HCT116 (cell line): ENCODE measurements around the gene CDK18.

Experiments
- CTCF ChIP-seq, 3 experiments: fragments of 200-600 bp in 1 of 3; sonication (generic) in 1 of 3; IDR thresholded peaks in 2 of 3; conservative IDR thresholded peaks in 1 of 3; 2 replicates each; pipeline ENCODE4 v1.5.1; 2012 to 2017; ENCODE audit warnings: low read depth in 2 of 3, low read length in 2 of 3, antibody characterized with exemption in 1 of 3, borderline replicate concordance in 1 of 3, control low read depth in 1 of 3, mild to moderate bottlenecking in 1 of 3, mixed read lengths in 1 of 3, mixed run types in 1 of 3, moderate library complexity in 1 of 3; ENCODE audit not compliant: insufficient read depth in 1 of 3
- JUND ChIP-seq: IDR thresholded peaks from 2 replicates; pipeline ENCODE4 v1.6.1; 2012
- POLR2A ChIP-seq: IDR thresholded peaks from 2 replicates; pipeline ENCODE4 v1.7.0; 2011; ENCODE audit warnings: borderline replicate concordance; ENCODE audit not compliant: insufficient read depth, insufficient read length; ENCODE audit errors: extremely low read depth
- POLR2AphosphoS5 ChIP-seq: IDR thresholded peaks from 2 replicates; pipeline ENCODE4 v1.6.1; 2011; ENCODE audit warnings: mild to moderate bottlenecking, low read depth, low read length, moderate library complexity
- RAD21 ChIP-seq: IDR thresholded peaks from 2 replicates; pipeline ENCODE4 v1.6.1; 2012; ENCODE audit warnings: low read depth, mild to moderate bottlenecking
- YY1 ChIP-seq: IDR thresholded peaks from 2 replicates; pipeline ENCODE4 v1.6.1; 2011; ENCODE audit warnings: low read length, low read depth, moderate library complexity, mild to moderate bottlenecking; ENCODE audit not compliant: insufficient replicate concordance; ENCODE audit errors: extremely low read depth

- TF ChIP-seq CTCF (IDR thresholded peaks at IDR 0.05 in 2 of 3, conservative IDR thresholded peaks at IDR 0.05 in 1 of 3; ENCODE audit: borderline replicate concordance in 1 of 3, insufficient read depth in 1 of 3, low read depth in 2 of 3, low read length in 2 of 3) (no peak), POLR2AphosphoS5 (no peak), RAD21 (no peak), JUND (no peak), POLR2A (no peak), YY1 (no peak)
These were observed 13.3 kb downstream of the CDK18 start for GRCh38 chr1:205517763-205518162.
